ENCODE results near the gene SLC49A3.

GRCh38 chr4:700587-701264 is 11.8 kb upstream of the SLC49A3 start:
- TF ChIP-seq CTCF (conservative IDR thresholded peaks at IDR 0.05) (no peak), EZH2 (IDR thresholded peaks at IDR 0.05; ENCODE audit: low read depth) (no peak)

Measured in PC-9 (cell line).